Activated effector memory CD4-positive, alpha-beta T cell treated with anti-CD3 and anti-CD28 coated beads, Interleukin-2, amount 50 U/mL, for 16 hours (primary cell): ENCODE results near the gene CD3D.
A peak's percentile ranks its signal among the peaks of the same experiment; 100 is the strongest.

ENCODE experiments used
- DNase-seq: peaks from one replicate; pipeline ENCODE4 v3.0.0-alpha.2; 2020

CD3D gene

DNA sequence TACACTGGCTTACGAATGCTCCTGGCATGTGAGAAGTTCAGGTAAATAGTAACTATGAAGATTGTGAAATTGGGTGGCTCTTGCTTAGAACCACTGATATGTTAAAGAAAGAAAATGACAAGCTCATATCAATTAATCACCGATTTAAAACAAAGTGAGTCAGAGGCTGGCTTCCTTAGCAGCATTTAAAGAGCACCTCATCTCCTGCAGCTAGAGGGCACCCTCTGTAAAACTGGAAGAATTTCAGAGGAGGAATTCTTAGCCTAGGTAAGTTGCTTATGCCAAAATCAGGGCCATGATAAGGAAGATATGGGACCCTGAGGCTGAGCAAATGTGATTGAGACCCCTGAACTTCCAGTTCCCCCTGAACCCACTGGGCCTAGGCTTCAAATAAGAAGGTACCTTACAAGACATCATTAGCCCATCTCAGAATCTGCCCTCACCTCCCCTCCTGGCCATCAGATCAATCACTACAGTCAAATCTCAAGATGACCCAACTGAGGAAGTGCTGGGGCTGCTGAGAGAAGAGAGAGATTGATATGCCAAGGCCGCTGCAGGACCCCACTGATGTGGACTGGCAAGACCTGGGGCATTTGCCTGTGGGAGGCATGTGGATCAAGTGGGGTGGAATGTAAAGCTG, 46.6 kb downstream of the CD3D start:
- DNase-seq, result peak; percentile 76

DNA sequence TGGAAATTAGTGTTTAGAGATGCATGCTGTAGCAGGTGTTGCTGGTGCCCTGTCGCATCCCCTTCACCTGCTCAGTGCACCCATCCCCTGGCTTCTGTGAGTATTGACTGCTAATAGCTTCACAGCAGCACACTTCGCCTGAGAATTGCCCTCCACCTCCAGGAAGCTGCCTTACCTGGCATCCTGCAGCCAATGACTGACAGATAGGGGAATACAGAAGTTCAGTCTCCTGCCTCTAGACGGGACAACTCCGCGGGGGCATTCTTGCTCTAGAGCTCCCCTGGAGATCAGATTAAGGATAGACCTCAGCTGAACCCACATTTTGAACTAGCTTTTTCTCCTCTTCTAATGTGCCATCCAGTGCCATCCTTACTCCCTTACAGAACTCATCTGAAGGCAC, 47.3 kb downstream of the CD3D start:
- DNase-seq, result no peak

GRCh38 chr11:118294053-118294452, 48.5 kb downstream of the CD3D start:
- DNase-seq, result no peak

- no peak for DNase-seq
Observed at GRCh38 chr11:118291477-118292135, 50.9 kb downstream of the CD3D start.

DNA sequence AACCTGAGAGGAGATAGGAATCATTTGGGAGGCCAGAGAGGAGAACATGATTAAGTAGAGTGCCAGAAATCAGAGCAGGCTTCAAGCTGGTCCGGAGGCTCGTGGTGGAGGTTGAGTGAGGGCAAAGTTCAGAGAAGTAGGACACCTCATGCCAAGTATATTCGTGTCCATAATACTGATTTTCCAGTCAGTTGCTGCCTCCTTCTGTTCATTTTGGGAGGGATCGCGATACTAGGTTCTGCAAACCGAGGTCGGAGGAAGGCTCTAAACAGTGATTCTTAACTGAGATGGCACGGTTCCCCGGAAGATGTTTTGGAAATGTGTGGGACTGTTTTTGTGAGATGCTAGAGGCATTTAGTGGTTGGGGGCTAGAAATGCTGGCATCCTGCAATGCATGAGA, 51.6 kb downstream of the CD3D start:
- DNase-seq, result no peak

DNA sequence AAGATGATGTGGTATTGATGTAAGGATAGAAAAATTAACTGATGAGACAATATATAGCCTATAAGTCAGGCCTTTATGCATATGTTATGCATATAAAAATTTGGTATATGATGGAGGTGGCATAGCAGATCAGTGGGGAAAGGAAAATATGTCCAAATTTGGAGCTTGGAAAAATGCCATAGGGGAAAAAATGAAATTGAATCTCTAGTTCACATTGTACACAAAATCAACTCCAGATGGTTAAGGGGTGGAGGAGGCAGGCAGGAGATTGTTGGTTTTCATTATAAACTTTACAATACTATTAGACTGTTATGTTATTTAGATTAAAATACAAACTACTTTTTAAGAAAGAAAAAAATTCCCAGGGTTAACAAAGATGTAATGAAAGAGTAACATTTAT, 53.1 kb downstream of the CD3D start:
- no peak for DNase-seq
